Neural progenitor cell (in vitro differentiated cells): ENCODE measurements around the gene MAPK4. TPM values are rescaled to one million over a fixed set of nuclear protein-coding genes. Genes with fewer than 3 reads are reported as not detected.

ENCODE experiments used
- DNase-seq: peaks from one replicate; pipeline ENCODE4 v3.0.0-alpha.2; 2016; ENCODE audit warnings: low spot score
- H2AFZ ChIP-seq: fragments of 200-600 bp; sonication (generic); replicated peaks from 2 replicates; pipeline ENCODE4 v1.6.1; 2016; ENCODE audit warnings: antibody characterized with exemption
- H3F3A ChIP-seq: fragments of 200-600 bp; sonication (generic); 2 replicates; pipeline ENCODE4 v1.6.1; 2016; ENCODE audit warnings: antibody characterized with exemption, low read depth
- H3K27ac ChIP-seq: fragments of 200-600 bp; sonication (generic); 2 replicates; pipeline ENCODE4 v1.5.1; 2016; ENCODE audit warnings: mild to moderate bottlenecking
- H3K27me3 ChIP-seq: fragments of 200-600 bp; sonication (generic); 2 replicates; pipeline ENCODE4 v1.6.1; 2016; ENCODE audit warnings: mild to moderate bottlenecking, moderate library complexity
- H3K36me3 ChIP-seq: fragments of 200-600 bp; sonication (generic); 2 replicates; pipeline ENCODE4 v1.5.1; 2016
- H3K4me1 ChIP-seq: fragments of 200-600 bp; sonication (generic); 2 replicates; pipeline ENCODE4 v1.6.1; 2016; ENCODE audit warnings: mixed run types
- H3K4me2 ChIP-seq: fragments of 200-600 bp; sonication (generic); 2 replicates; pipeline ENCODE4 v1.6.1; 2016
- H3K4me3 ChIP-seq: fragments of 200-600 bp; sonication (generic); 2 replicates; pipeline ENCODE4 v1.5.1; 2016
- H3K79me2 ChIP-seq: fragments of 200-600 bp; sonication (generic); 2 replicates; pipeline ENCODE4 v1.6.1; 2016; ENCODE audit warnings: low read depth
- H3K9ac ChIP-seq: fragments of 200-600 bp; sonication (generic); 2 replicates; pipeline ENCODE4 v1.6.1; 2016
- H3K9me3 ChIP-seq: fragments of 200-600 bp; sonication (generic); 2 replicates; pipeline ENCODE4 v1.5.1; 2016; ENCODE audit warnings: low read depth
- H4K20me1 ChIP-seq: fragments of 200-600 bp; sonication (generic); 2 replicates; pipeline ENCODE4 v1.6.1; 2016; ENCODE audit warnings: low read depth
- H3K27ac Mint-ChIP-seq: 3 replicates; pipeline ENCODE4 v1.8.0; 2021; ENCODE audit warnings: mixed read lengths
- H3K27me3 Mint-ChIP-seq: 2 replicates; pipeline ENCODE4 v1.8.0; 2022; ENCODE audit warnings: low read depth, mild to moderate bottlenecking, inconsistent platforms, moderate library complexity, mixed read lengths; ENCODE audit not compliant: insufficient read depth
- H3K36me3 Mint-ChIP-seq: 3 replicates; pipeline ENCODE4 v1.8.0; 2021; ENCODE audit warnings: mixed read lengths
- H3K4me1 Mint-ChIP-seq: 3 replicates; pipeline ENCODE4 v1.8.0; 2021; ENCODE audit warnings: mixed read lengths
- H3K4me3 Mint-ChIP-seq: 3 replicates; pipeline ENCODE4 v1.8.0; 2021; ENCODE audit warnings: mild to moderate bottlenecking, moderate library complexity, mixed read lengths
- H3K9me3 Mint-ChIP-seq: 3 replicates; pipeline ENCODE4 v1.8.0; 2020; ENCODE audit warnings: mixed read lengths
- CTCF ChIP-seq: fragments of 200-600 bp; sonication (generic); IDR thresholded peaks from 2 replicates; pipeline ENCODE4 v1.5.1; 2017; ENCODE audit warnings: antibody characterized with exemption, mild to moderate bottlenecking
- EZH2 ChIP-seq: fragments of 200-600 bp; sonication (generic); IDR thresholded peaks from 2 replicates; pipeline ENCODE4 v1.6.1; 2017; ENCODE audit warnings: antibody characterized with exemption, mild to moderate bottlenecking, moderate library complexity
- EZH2phosphoT487 ChIP-seq: fragments of 200-600 bp; sonication (generic); IDR thresholded peaks from 2 replicates; pipeline ENCODE4 v1.6.1; 2017; ENCODE audit warnings: antibody characterized with exemption
- total RNA-seq: library from RNA; depleted of rRNA; stranded (reverse); fragments of >200 nt; gene quantifications from 2 replicates; pipeline ENCODE4 v1.2.3, GENCODE V29; 2015; ENCODE audit warnings: low replicate concordance

The MAPK4 gene
- total RNA-seq, 1 donor from 2014 or later = 7.0 TPM

- H3K4me1 Mint-ChIP-seq = peaks cover 36% of the 10 kb centered on the region
These were observed 114.6 kb downstream of the MAPK4 start for GRCh38 chr18:50674307-50674980.

GRCh38 chr18:50675043-50675442 is 115.2 kb downstream of the MAPK4 start:
- no peak overlapping the region for H3K9ac ChIP-seq
- no peaks in the 10 kb centered on the region for H3K27me3 ChIP-seq
- TF ChIP-seq CTCF (no peak), EZH2phosphoT487 (no peak), EZH2 (no peak)
- no peak overlapping the region for H3K4me3 ChIP-seq
- peaks cover 12% of the 10 kb centered on the region for H3K4me1 ChIP-seq
- no peak overlapping the region for H3K4me2 ChIP-seq
- H3K27me3 Mint-ChIP-seq = no peaks in the 10 kb centered on the region
- H4K20me1 ChIP-seq = no peaks in the 10 kb centered on the region
- H3K9me3 ChIP-seq = no peaks in the 10 kb centered on the region
- H3K36me3 Mint-ChIP-seq = peaks cover 11% of the 10 kb centered on the region
- H3K4me1 Mint-ChIP-seq = peaks cover 33% of the 10 kb centered on the region
- H3K4me3 Mint-ChIP-seq = no peak overlapping the region
- no peak for DNase-seq
- no peak overlapping the region for H3K27ac ChIP-seq
- no peaks in the 10 kb centered on the region for H3F3A ChIP-seq
- H3K79me2 ChIP-seq = no peaks in the 10 kb centered on the region
- no peak overlapping the region for H3K27ac Mint-ChIP-seq
- H3K9me3 Mint-ChIP-seq = peaks cover 16% of the 10 kb centered on the region
- no peak overlapping the region for H2AFZ ChIP-seq
- H3K36me3 ChIP-seq = no peaks in the 10 kb centered on the region

More at GRCh38 chr18:50674307-50674980, 114.6 kb downstream of the MAPK4 start:
- H3K27me3 ChIP-seq = no peaks in the 10 kb centered on the region
- H3F3A ChIP-seq = no peaks in the 10 kb centered on the region
- no peaks in the 10 kb centered on the region for H4K20me1 ChIP-seq
- H3K9me3 ChIP-seq = no peaks in the 10 kb centered on the region
- H3K9me3 Mint-ChIP-seq = peaks cover 16% of the 10 kb centered on the region
- no peak for DNase-seq
- peaks cover 12% of the 10 kb centered on the region for H3K4me1 ChIP-seq
- no peak overlapping the region for H3K4me3 ChIP-seq
- no peak overlapping the region for H3K9ac ChIP-seq
- peak overlapping the region; percentile 57 for H3K27ac Mint-ChIP-seq
- H3K27me3 Mint-ChIP-seq = no peaks in the 10 kb centered on the region
- H3K36me3 ChIP-seq = no peaks in the 10 kb centered on the region
- H3K36me3 Mint-ChIP-seq = peaks cover 11% of the 10 kb centered on the region
- H2AFZ ChIP-seq = no peak overlapping the region
- no peaks in the 10 kb centered on the region for H3K79me2 ChIP-seq
- TF ChIP-seq EZH2phosphoT487 = no peak
- no peak for TF ChIP-seq EZH2
- no peak for TF ChIP-seq CTCF
- no peak overlapping the region for H3K4me2 ChIP-seq
- no peak overlapping the region for H3K27ac ChIP-seq
- no peak overlapping the region for H3K4me3 Mint-ChIP-seq

GRCh38 chr18:50678651-50679050 is 118.8 kb downstream of the MAPK4 start:
- H3K27ac Mint-ChIP-seq = peak overlapping the region; percentile 28
- Histone ChIP-seq H3K9me3 (no peaks in the 10 kb centered on the region), H4K20me1 (no peaks in the 10 kb centered on the region), H3K36me3 (no peaks in the 10 kb centered on the region), H3K79me2 (no peaks in the 10 kb centered on the region), H3K4me2 (no peak overlapping the region), H3K9ac (no peak overlapping the region), H3K4me3 (no peak overlapping the region), H3F3A (no peaks in the 10 kb centered on the region), H2AFZ (no peak overlapping the region), H3K27me3 (no peaks in the 10 kb centered on the region), H3K27ac (no peak overlapping the region), H3K4me1 (no peaks in the 10 kb centered on the region)
- no peak for DNase-seq
- no peak overlapping the region for H3K4me3 Mint-ChIP-seq
- H3K9me3 Mint-ChIP-seq = peaks cover 23% of the 10 kb centered on the region
- no peaks in the 10 kb centered on the region for H3K27me3 Mint-ChIP-seq
- H3K36me3 Mint-ChIP-seq = peaks cover 20% of the 10 kb centered on the region
- TF ChIP-seq EZH2phosphoT487 = no peak
- no peak for TF ChIP-seq CTCF
- no peak for TF ChIP-seq EZH2
- H3K4me1 Mint-ChIP-seq = peaks cover 9% of the 10 kb centered on the region
